IPS DF 19.7 (cell line): Measurements from ENCODE around the gene PTPRM.

Experiments used
- DNase-seq: peaks from one replicate; pipeline ENCODE4 v3.0.0-alpha.2; 2013; ENCODE audit warnings: low read depth, low spot score

Gene PTPRM

GRCh38 chr18:8389391-8390340, 822.5 kb downstream of the PTPRM start:
- peak; percentile 60 for DNase-seq

GRCh38 chr18:8391068-8391467, 824.0 kb downstream of the PTPRM start:
- DNase-seq = no peak

GRCh38 chr18:8396254-8396653, 829.1 kb downstream of the PTPRM start:
- DNase-seq = no peak

GRCh38 chr18:8397034-8397433, 829.9 kb downstream of the PTPRM start:
- no peak for DNase-seq

GRCh38 chr18:8399138-8399537, 832.0 kb downstream of the PTPRM start:
- no peak for DNase-seq

GRCh38 chr18:8400193-8400752, 833.2 kb downstream of the PTPRM start:
- DNase-seq = no peak

- no peak for DNase-seq
Measured at GRCh38 chr18:8400825-8401224, 833.7 kb downstream of the PTPRM start.

- DNase-seq = no peak
Measured at GRCh38 chr18:8401606-8402005, 834.5 kb downstream of the PTPRM start.

GRCh38 chr18:8402237-8402636, 835.1 kb downstream of the PTPRM start:
- DNase-seq = no peak

- DNase-seq = no peak
Measured at GRCh38 chr18:8403713-8404112, 836.6 kb downstream of the PTPRM start.

GRCh38 chr18:8406186-8406867, 839.2 kb downstream of the PTPRM start:
- DNase-seq = no peak

- no peak for DNase-seq
Measured at GRCh38 chr18:8406868-8407250, 839.7 kb downstream of the PTPRM start.

GRCh38 chr18:8409151-8409550, 842.0 kb downstream of the PTPRM start:
- no peak for DNase-seq

- DNase-seq = no peak
Measured at GRCh38 chr18:8411492-8411891, 844.4 kb downstream of the PTPRM start.

GRCh38 chr18:8412117-8412516, 845.0 kb downstream of the PTPRM start:
- no peak for DNase-seq

GRCh38 chr18:8413189-8413588, 846.1 kb downstream of the PTPRM start:
- DNase-seq = no peak

GRCh38 chr18:8413751-8414150, 846.6 kb downstream of the PTPRM start:
- DNase-seq = no peak

GRCh38 chr18:8416212-8417019, 849.3 kb downstream of the PTPRM start:
- no peak for DNase-seq

GRCh38 chr18:8422391-8422790, 855.3 kb downstream of the PTPRM start:
- DNase-seq = no peak

- no peak for DNase-seq
Measured at GRCh38 chr18:8423051-8423557, 856.0 kb downstream of the PTPRM start.

- no peak for DNase-seq
Measured at GRCh38 chr18:8424481-8424880, 857.4 kb downstream of the PTPRM start.
